Liver (tissue), 9 donors: ENCODE data around the gene ARHGAP32. TPM values are rescaled to one million over a fixed set of nuclear protein-coding genes. Genes with fewer than 3 reads are reported as not detected.

ENCODE experiments used
- DNase-seq: peaks from one replicate; pipeline ENCODE4 v3.0.0-alpha.2; 2017; ENCODE audit warnings: low spot score
- H3K27ac ChIP-seq, 2 donors: one replicate each; pipeline ENCODE4 v1.7.0; 2013; ENCODE audit warnings: inconsistent platforms in 2 of 2, low read length in 2 of 2, control low read depth in 1 of 2, low read depth in 1 of 2, mild to moderate bottlenecking in 1 of 2
- H3K27me3 ChIP-seq, 4 donors: one replicate each; pipeline versions ENCODE4 v1.6.1 to v1.7.0; 2013; ENCODE audit warnings: low read length in 3 of 4, inconsistent platforms in 1 of 4, mild to moderate bottlenecking in 1 of 4, moderate library complexity in 1 of 4; ENCODE audit not compliant: control insufficient read depth in 4 of 4, insufficient read depth in 4 of 4
- H3K36me3 ChIP-seq, 4 donors: one replicate each; pipeline versions ENCODE4 v1.6.1 to v1.7.0; 2013; ENCODE audit warnings: low read length in 3 of 4, mild to moderate bottlenecking in 3 of 4, low read depth in 1 of 4, moderate library complexity in 1 of 4; ENCODE audit not compliant: control insufficient read depth in 4 of 4, insufficient read depth in 3 of 4
- H3K4me1 ChIP-seq, 4 donors: one replicate each; pipeline versions ENCODE4 v1.6.1 to v1.7.0; 2013; ENCODE audit warnings: low read length in 3 of 4, mild to moderate bottlenecking in 3 of 4, moderate library complexity in 1 of 4; ENCODE audit not compliant: control insufficient read depth in 4 of 4, insufficient read depth in 4 of 4
- H3K4me3 ChIP-seq, 3 donors: one replicate each; pipeline versions ENCODE4 v1.6.1 to v1.7.0; 2013; ENCODE audit warnings: low read length in 3 of 3, control low read depth in 1 of 3, low read depth in 1 of 3, mild to moderate bottlenecking in 1 of 3
- H3K9ac ChIP-seq, 2 donors: one replicate each; pipeline ENCODE4 v1.7.0; 2013; ENCODE audit warnings: low read length in 2 of 2, mild to moderate bottlenecking in 2 of 2, moderate library complexity in 2 of 2, control low read depth in 1 of 2, low read depth in 1 of 2
- H3K9me3 ChIP-seq, 4 donors: one replicate each; pipeline versions ENCODE4 v1.6.1 to v1.7.0; 2013; ENCODE audit warnings: low read length in 3 of 4; ENCODE audit not compliant: control insufficient read depth in 4 of 4
- ATF3 ChIP-seq: IDR thresholded peaks from 2 replicates; pipeline ENCODE4 v1.6.1; 2016; ENCODE audit warnings: antibody characterized with exemption
- CTCF ChIP-seq: fragments of 150-350 bp; IDR thresholded peaks from 2 replicates; pipeline ENCODE4 v1.5.1; 2017; ENCODE audit warnings: improper control_type of control experiment, low read depth, low read length; ENCODE audit not compliant: missing input control
- EGR1 ChIP-seq, 2 donors: IDR thresholded peaks; 2 replicates each; pipeline ENCODE4 v1.6.1; 2016 to 2018; ENCODE audit warnings: antibody characterized with exemption in 2 of 2, low read depth in 2 of 2
- FOXA1 ChIP-seq: IDR thresholded peaks from 2 replicates; pipeline ENCODE4 v1.6.1; 2016; ENCODE audit warnings: antibody characterized with exemption
- FOXA2 ChIP-seq: IDR thresholded peaks from 2 replicates; pipeline ENCODE4 v1.6.1; 2016; ENCODE audit warnings: antibody characterized with exemption
- GABPA ChIP-seq, 2 donors: IDR thresholded peaks in 1 of 2; conservative IDR thresholded peaks in 1 of 2; 2 replicates each; pipeline ENCODE4 v1.6.1; 2016; ENCODE audit warnings: antibody characterized with exemption in 2 of 2, mild to moderate bottlenecking in 1 of 2, moderate library complexity in 1 of 2
- HNF4A ChIP-seq, 2 donors: conservative IDR thresholded peaks; 2 replicates each; pipeline ENCODE4 v1.6.1; 2016; ENCODE audit warnings: antibody characterized with exemption in 2 of 2, mild to moderate bottlenecking in 2 of 2
- HNF4G ChIP-seq: IDR thresholded peaks from 2 replicates; pipeline ENCODE4 v1.6.1; 2016; ENCODE audit warnings: antibody characterized with exemption
- JUND ChIP-seq, 2 donors: IDR thresholded peaks; 2 replicates each; pipeline ENCODE4 v1.6.1; 2016; ENCODE audit warnings: antibody characterized with exemption in 2 of 2
- MAX ChIP-seq: IDR thresholded peaks from 2 replicates; pipeline ENCODE4 v1.6.1; 2016; ENCODE audit warnings: antibody characterized with exemption
- NR2F2 ChIP-seq: IDR thresholded peaks from 2 replicates; pipeline ENCODE4 v1.6.1; 2016; ENCODE audit warnings: antibody characterized with exemption
- RAD21 ChIP-seq, 2 donors: IDR thresholded peaks; 2 replicates each; pipeline ENCODE4 v1.6.1; 2016; ENCODE audit warnings: antibody characterized with exemption in 2 of 2, mild to moderate bottlenecking in 2 of 2
- REST ChIP-seq: IDR thresholded peaks from 2 replicates; pipeline ENCODE4 v1.6.1; 2016; ENCODE audit warnings: antibody characterized with exemption, mild to moderate bottlenecking
- RXRA ChIP-seq, 2 donors: IDR thresholded peaks; 2 replicates each; pipeline ENCODE4 v1.6.1; 2017 to 2018; ENCODE audit warnings: antibody characterized with exemption in 2 of 2, mild to moderate bottlenecking in 1 of 2
- SP1 ChIP-seq: IDR thresholded peaks from 2 replicates; pipeline ENCODE4 v1.6.1; 2018; ENCODE audit warnings: antibody characterized with exemption, mild to moderate bottlenecking
- TAF1 ChIP-seq: conservative IDR thresholded peaks from 2 replicates; pipeline ENCODE4 v1.6.1; 2016; ENCODE audit warnings: antibody characterized with exemption, mild to moderate bottlenecking
- YY1 ChIP-seq: IDR thresholded peaks from 2 replicates; pipeline ENCODE4 v1.6.1; 2016; ENCODE audit warnings: antibody characterized with exemption, mild to moderate bottlenecking
- ZBTB33 ChIP-seq: IDR thresholded peaks from 2 replicates; pipeline ENCODE4 v1.6.1; 2016; ENCODE audit warnings: antibody characterized with exemption
- WGBS: extraction: QIAGEN DNeasy Blood & Tissue Kit; methylation state at CpG from one replicate; pipeline ENCODE4 v1.1.7; 2013; 5-methylcytosine and 5-hydroxymethylcytosine counted together
- polyA plus RNA-seq, 2 donors: library from polyadenylated mRNA; stranded (reverse) in 1 of 2; unstranded in 1 of 2; fragments of 200-250 nt in 1 of 2; fragments of >200 nt in 1 of 2; fragmentation: Nextera tagmentation in 1 of 2; extraction: Ambion mirVana in 1 of 2; gene quantifications; one replicate each; pipeline versions ENCODE4 v1.2.1 to v1.2.3, GENCODE V29; 2013 to 2015
- total RNA-seq, 2 donors: library from RNA; depleted of rRNA; stranded (reverse); fragments of >200 nt; gene quantifications; one replicate each; pipeline ENCODE4 v1.2.3, GENCODE V29; 2014
- donor health status: healthy.
- donor health status: healthy.
- donor health status: healthy.
- donor health status: healthy.
- donor health status: healthy.

The ARHGAP32 gene
- total and polyA plus RNA-seq, 4 donors = 1.8 to 13.1 (median 2.6) TPM

- Histone ChIP-seq H3K36me3 (no peaks in the 10 kb centered on the region), H3K4me3 (no peak overlapping the region), H3K27ac (no peak overlapping the region), H3K4me1 (no peaks in the 10 kb centered on the region), H3K9me3 (no peaks in the 10 kb centered on the region), H3K9ac (no peak overlapping the region), H3K27me3 (no peaks in the 10 kb centered on the region)
- DNase-seq = no peak
- no peak for TF ChIP-seq FOXA2
- TF ChIP-seq ATF3 = no peak
- TF ChIP-seq YY1 = no peak
- TF ChIP-seq NR2F2 = no peak
- TF ChIP-seq GABPA (IDR thresholded peaks at IDR 0.05 in 1 of 2, conservative IDR thresholded peaks at IDR 0.05 in 1 of 2) = no peak
- no peak for TF ChIP-seq CTCF
- TF ChIP-seq EGR1 (IDR thresholded peaks at IDR 0.05; ENCODE audit: low read depth in 2 of 2) = no peak
- no peak for TF ChIP-seq ZBTB33
- TF ChIP-seq RXRA (IDR thresholded peaks at IDR 0.05) = no peak
- no peak for TF ChIP-seq MAX
- TF ChIP-seq HNF4A (conservative IDR thresholded peaks at IDR 0.05) = no peak
- no peak for TF ChIP-seq TAF1
- no peak for TF ChIP-seq HNF4G
- no peak for TF ChIP-seq RAD21 (IDR thresholded peaks at IDR 0.05)
- TF ChIP-seq FOXA1 = no peak
- TF ChIP-seq JUND (IDR thresholded peaks at IDR 0.05) = no peak
- 91% methylated on average over 9 of the region's 9 CpGs for WGBS
Observed at GRCh38 chr11:128937480-128937879, 254.6 kb downstream of the ARHGAP32 start.

- no peak overlapping the region for H3K4me3 ChIP-seq
- H3K36me3 ChIP-seq = no peaks in the 10 kb centered on the region
- no peak for DNase-seq
- no peak overlapping the region for H3K27ac ChIP-seq
- TF ChIP-seq FOXA2 = no peak
- TF ChIP-seq RAD21 (IDR thresholded peaks at IDR 0.05) = no peak
- no peak for TF ChIP-seq TAF1
- TF ChIP-seq REST = no peak
- no peak for TF ChIP-seq ATF3
- no peak for TF ChIP-seq HNF4A (conservative IDR thresholded peaks at IDR 0.05)
- no peak for TF ChIP-seq JUND (IDR thresholded peaks at IDR 0.05)
- TF ChIP-seq RXRA (IDR thresholded peaks at IDR 0.05) = no peak
- TF ChIP-seq GABPA (IDR thresholded peaks at IDR 0.05 in 1 of 2, conservative IDR thresholded peaks at IDR 0.05 in 1 of 2) = no peak
- no peak for TF ChIP-seq EGR1 (IDR thresholded peaks at IDR 0.05; ENCODE audit: low read depth in 2 of 2)
- no peak for TF ChIP-seq NR2F2
- TF ChIP-seq SP1 = no peak
- no peak for TF ChIP-seq ZBTB33
- H3K9ac ChIP-seq = no peak overlapping the region
- WGBS = 88% methylated on average over 16 of the region's 16 CpGs
- no peaks in the 10 kb centered on the region for H3K4me1 ChIP-seq
- H3K27me3 ChIP-seq = no peaks in the 10 kb centered on the region
- H3K9me3 ChIP-seq = no peaks in the 10 kb centered on the region
Observed at GRCh38 chr11:128936606-128937251, 255.4 kb downstream of the ARHGAP32 start.
